ENCODE data around the gene QPRT.

- no peak for TF ChIP-seq CTCF (IDR thresholded peaks at IDR 0.05)
- TF ChIP-seq POLR2A (IDR thresholded peaks at IDR 0.05) = no peak
These were observed 55.8 kb downstream of the QPRT start for GRCh38 chr16:29734786-29735185.

Measured in uterus (tissue), 2 donors.